GM21367 (cell line): ENCODE data around the gene HUWE1.

Source experiments
- ATAC-seq: cut with Tn5 transposase; IDR thresholded peaks from one replicate; pipeline ENCODE4 v1.9.1; 2021; ENCODE audit not compliant: unreplicated experiment

The HUWE1 gene

DNA sequence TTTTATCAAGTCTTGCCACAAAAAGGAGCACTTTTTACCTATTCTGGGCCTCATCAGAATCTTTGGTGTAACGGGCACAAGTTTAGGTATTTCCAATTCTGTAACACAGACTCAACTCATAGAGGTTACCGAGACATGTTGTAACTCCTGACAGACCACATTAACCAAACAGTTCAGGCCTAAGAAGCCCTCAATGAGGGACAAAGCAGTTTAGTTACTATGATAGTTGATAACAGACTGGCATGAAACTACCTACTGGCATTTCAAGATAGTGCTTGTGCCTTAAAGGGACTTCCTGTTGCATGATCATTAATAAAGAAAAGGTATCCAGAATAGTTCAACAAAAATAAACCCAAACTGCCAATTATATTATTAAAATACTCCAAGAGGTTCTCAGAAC lies 64.1 kb downstream of the HUWE1 start:
- ATAC-seq = no peak

DNA sequence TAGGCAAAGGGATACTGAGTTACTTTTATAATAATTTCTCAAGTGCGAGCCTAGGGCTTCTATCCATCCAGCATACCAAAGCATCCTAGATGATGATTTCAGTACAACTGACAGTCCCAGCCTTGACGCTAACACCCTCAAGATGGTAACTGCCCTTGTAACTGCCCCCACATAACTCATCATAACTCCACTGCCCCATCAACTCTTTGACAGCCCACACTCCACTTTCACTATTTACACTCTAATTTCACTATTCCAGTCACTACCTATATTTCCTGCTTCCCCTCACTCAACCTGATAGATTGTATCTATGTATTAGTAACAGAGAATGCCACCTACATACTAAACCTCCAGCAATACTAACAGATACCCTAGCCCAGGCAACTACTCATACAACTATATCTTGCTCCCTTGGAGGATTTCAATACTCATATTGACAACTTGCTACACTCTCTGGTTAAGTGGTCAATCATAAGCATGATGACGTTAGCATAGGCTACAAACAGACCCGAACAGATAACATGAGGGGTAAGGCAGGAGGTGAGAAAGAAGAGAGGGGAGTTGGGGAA lies 65.0 kb downstream of the HUWE1 start:
- ATAC-seq = no peak

DNA sequence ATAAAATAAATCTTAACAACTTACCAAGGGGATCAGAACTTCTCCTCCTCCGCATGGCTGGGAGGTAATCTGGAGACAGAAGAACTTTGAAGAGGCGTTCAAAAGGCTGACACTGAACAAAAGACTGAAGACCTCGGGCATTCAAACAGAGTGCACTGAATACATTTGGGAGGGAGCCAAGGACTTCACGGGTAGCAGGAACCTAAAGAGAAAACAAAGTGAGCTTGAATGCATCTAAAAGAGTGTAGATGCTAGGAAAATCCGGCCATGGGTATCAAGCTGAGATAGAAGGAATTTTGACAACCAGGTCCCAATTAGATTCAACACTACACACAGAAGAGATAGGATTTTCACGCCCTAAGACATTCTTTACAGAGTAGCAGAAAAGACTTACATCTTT lies 69.6 kb downstream of the HUWE1 start:
- no peak for ATAC-seq

DNA sequence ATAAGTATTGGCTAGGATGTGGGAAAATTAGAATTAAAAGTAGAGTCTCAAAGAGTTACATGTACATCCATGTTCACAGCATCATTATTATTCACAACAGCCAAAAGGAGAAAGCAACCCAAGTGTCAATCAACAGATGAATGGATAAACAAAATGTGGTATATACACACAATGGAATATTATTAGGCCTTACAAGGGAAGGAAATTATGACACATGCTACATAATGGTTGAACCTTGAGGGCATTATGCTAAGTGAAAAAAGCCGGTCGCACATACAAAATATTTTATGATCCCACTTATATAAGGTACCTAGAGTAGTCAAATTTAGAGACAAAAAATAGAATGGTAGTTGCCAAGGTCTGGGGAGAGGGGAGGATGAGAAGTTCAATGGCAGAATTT lies 80.1 kb downstream of the HUWE1 start:
- no peak for ATAC-seq

DNA sequence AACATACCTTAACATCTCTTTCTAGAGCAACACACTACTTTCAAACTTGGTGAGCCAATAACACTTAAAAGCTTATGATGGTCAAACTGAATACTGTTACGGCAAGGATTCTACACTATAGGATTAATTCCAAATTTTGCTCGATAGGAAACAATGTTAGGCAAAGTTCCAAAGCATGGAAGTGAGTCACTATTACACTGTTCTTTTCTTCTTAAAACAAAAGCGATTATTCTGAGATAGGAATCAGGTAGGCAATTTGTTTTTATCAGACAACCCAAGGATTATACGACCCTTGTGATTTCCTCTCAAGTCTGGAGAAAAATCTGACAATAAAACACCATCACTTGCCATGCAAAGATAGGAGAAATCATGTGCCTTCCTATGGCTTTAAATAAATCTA lies 81.5 kb downstream of the HUWE1 start:
- ATAC-seq = no peak

DNA sequence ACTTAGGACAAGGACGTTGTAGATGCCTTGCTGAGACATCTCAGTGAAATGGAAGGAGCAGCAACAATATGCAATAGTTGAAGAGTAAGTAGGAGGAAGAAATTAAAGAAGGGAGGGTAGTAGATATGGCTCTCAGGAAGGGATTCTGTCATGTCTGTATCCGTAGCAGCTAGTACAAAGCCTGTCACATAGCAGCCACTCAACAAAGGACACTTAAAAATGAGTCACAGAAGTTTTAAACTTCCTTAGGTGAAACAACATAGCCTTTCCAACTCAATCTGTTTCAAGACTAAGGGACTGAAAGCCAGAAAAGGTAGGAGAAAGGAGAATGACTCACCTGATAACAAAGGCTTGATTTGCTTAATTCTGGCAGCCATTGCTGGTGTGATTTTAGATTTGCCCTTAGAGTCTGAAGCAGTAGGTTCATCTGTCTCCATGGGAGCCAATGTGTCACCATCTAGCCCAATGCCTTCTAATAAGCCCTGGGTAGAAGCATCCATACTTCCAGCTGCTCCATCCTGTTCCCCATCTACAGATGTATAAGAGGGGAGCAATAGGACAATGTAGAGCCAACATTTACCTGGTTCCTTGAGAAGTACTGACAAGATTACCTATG lies 86.6 kb downstream of the HUWE1 start:
- ATAC-seq = no peak

DNA sequence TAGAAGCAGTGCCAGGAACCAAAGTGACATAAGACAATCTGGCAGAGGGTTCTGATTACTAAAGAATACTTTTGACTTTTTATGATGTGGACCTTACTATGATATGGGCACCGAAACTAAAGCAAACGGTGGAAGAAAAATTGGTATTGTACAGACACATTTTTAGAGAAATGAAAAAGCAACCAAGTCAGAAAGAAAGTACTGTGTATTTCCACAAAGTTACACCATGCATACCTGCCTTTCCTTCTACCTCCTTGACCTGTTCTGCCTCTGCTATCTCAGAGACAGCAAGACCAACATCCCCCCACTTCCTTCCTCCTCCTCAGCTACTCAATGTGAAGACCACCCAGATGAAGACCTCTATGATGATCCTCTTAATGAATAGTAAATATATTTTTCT lies 88.3 kb downstream of the HUWE1 start:
- no peak for ATAC-seq

DNA sequence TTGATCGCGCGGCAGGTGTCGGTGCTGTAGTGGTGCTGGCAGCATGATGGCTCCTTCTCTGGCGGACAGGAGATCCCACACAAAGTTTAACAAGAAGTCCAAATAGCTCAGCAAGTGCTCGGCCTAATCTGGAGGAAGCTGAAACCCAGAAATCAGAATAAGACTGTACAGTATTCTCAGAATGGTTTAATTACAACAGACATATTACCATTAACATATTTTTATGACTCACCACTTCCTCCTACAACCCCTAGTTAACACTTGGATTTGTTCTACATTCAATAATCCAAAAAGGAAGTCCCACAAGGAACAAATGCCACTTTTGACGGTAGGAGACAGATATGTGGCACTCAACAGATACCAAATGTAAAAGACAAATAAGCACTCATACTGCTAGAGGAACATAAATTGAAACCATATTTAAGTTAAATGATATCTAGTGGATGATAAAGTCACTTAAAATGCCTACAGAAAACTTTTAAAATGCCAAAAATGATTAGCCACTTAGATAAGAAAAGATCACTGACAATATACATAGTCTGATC lies 91.2 kb downstream of the HUWE1 start:
- ATAC-seq = no peak

DNA sequence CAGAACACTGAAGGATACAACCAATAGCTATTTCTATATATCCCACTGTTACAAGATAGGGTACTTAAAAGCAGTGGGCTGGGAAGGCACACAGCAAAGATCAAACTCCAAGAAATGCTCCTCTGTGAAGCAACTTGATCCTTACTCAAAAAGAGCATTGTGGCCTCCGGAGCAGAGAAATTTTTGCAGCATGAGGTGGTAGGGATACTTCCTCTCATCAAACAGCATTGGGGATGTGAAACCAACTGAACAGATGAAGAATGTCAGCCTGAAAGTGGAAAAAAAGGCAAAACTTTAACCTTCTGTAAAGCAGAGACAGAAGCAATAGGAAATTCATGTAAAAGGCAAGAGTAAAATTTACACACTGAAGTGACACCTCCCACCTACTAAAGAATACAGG lies 92.2 kb downstream of the HUWE1 start:
- no peak for ATAC-seq

DNA sequence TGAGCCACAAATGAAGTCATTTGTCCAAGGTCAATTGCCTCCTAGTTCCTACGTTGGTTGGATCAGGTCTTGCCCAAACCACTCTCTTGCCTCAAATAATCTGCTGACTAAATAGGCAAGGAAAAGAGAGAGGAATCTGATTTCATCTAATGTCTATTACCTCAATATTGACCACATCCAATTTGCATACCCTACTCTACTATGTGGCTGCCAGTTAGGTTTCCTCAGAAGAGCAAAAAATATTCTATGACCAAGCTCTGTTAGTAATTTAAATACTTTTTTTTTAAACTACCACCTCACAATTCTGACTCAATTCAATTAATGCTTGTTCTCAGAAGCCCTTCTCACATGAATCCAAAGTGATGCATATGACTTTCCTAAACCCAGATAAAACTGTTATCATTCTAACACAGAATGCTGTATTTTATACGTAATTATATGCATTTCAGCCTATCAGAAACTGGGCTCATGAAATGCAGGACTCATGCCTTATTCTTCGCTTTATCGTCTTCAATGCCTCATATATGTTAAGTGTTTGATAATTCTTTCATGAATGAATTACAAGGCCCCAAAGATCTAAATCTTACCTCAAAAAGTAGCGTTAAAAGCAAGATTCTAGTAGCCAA lies 98.6 kb downstream of the HUWE1 start:
- no peak for ATAC-seq

DNA sequence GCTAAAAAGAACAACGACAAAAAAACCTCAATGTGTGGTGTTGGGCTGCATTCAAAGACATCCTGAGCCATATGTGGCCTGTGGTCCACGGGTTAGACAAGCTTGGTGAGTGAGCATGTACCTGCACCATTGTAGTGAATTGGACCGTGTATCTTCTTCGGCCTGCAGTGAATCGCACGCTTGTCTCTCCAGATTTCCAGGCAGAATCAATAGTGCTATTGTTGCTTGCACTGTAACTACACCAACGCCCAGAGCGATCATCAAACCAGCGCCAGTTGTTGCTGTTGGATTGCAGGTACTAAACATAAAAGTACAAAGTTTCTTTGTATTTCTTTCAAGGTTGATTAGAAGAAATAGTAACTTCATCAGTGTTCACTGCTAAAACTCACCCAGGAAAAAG lies 101.6 kb downstream of the HUWE1 start:
- ATAC-seq = no peak

DNA sequence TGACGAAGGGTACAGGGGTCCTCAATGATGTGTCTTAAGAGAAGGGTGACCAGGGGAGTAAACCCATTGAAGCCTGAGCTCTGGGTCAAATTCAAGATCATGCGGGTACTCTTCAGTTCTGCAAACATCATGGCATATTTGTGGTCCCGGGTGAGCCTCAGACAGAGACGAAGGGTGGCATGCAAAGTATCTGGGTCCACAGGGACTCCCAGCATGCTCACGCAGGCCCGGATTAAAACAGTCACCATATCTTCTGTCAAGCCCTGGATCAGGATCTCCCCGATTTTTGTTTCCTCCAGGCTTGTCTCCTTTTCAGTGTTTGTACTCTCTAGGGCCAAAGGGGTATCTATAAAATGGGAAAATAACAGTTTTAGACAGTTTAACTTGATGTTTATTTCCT lies 102.9 kb downstream of the HUWE1 start:
- ATAC-seq = no peak

DNA sequence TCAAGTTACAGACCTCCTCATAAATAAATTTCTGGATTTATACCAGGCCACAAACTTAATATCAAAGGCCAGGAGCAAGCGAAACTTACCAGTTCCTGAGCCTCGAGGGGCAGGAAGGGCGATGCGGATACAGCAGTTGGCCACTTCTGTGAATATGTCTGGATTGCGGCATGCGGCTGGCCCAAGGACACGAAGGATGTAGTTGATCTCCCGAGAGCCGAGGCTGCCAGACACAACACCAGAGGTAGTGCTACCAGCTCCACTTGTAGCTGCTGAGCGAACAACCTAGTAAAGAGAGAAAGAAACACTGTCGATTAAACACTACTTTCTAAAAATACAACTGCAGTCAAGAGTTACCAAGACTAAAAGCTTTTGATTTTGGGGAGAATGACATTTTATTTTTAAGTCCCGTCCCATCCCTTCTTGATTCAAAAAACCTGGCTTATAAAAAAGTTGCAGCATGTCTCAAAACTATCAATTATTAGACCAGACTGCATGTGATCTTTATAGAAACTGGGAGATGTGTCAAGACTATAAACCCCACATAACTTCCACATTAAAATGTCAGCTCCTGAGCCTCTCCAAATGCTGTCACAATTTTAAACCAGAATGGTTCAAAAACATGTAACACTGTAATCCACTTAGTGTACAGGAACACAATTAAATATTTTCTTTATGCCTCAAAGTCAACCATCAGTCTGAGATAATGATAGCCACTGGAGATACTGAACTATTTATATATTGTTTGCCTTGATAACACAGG lies 105.6 kb downstream of the HUWE1 start:
- no peak for ATAC-seq

DNA sequence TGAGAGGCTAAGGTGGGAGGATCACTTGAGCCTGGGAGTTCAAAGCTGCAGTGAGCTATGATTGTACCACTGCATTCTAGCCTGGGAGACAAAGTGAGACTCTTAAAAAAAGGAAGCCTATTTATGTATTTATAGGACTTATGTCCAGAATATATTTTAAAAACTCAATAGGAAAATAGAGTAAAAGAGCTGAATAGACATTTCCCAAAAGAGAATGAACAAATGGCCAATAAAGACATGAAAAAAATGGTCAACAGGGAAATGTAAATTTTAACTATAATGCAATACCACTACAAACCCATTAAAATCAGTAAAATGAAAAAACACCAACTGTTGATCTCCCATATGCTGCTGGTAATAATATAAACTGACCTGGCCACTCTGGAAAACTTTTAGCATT lies 115.0 kb downstream of the HUWE1 start:
- no peak for ATAC-seq

DNA sequence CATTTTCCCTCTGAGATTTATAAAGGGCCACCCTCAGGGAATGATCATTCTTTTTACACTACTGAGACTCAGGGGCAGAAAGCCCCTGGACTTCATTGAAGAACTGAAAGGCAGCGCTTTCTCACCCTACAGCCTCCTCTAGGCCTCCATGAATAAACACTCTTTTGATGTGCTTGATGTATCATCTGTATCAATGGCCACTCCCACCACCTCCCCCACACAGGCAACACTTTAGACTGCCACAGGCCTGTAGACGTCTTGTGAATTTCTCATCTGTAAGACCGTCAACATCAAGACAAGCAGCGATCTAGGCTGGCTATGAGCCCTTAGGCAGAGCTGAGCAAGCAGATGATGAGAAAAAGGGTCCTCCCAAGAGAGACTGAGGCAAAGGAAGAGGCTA lies 123.2 kb downstream of the HUWE1 start:
- ATAC-seq = no peak

DNA sequence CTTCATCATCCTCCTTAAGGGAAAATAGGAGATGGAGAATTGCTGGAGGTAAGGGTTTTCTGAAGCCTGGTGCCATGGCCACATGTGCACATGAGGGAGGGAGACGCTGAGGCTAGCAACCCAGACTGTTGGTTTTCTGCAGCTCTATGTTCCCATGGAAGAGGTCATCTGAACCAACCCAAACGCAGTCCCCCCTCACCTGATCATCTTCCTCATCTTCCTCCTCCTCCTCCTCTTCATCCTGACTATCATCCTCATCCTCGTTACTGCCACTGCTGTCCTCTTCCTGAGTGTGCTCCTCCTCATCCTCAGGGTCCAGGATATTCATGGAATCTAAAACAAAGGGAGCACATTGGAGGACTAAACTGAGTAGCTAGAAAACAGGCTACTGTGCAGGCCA lies 124.6 kb downstream of the HUWE1 start:
- ATAC-seq = no peak

DNA sequence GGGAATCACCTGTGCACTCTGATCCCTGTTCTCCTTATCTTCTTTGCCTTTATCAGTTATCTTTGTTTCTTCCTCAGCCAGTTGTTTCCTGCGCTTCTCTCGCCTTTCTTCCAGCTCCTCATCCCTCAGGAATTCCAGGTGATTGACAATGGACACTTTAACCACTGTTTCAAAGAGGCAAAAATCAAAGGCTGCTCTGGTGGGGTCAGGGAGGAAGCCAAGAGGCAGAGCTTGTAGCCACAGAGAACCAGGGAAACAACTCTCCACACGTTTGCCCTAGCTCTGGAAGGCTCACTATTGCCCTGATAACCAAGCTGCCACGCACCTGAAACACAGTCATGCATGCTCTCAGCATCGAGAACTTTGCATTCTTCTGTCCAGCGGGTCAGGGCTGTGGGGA lies 127.9 kb downstream of the HUWE1 start:
- no peak for ATAC-seq

DNA sequence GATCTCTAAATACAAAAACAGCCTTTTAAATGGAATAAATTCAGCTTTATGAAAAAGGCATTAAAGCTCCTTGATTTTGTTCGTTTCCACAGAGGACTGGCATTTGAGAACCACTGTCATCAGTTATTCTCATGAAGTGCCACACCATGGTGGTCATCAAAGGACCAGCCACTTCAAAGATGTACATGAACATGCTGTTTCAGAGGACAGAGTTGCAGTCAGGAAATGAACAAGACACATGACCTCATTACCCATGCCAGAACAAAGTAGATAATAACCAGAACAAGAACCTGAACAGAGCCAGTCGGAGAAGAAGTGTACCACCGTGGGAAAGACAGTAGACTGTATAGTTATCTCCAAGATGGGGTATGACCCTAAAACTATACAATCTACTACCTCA lies 129.7 kb downstream of the HUWE1 start:
- no peak for ATAC-seq

DNA sequence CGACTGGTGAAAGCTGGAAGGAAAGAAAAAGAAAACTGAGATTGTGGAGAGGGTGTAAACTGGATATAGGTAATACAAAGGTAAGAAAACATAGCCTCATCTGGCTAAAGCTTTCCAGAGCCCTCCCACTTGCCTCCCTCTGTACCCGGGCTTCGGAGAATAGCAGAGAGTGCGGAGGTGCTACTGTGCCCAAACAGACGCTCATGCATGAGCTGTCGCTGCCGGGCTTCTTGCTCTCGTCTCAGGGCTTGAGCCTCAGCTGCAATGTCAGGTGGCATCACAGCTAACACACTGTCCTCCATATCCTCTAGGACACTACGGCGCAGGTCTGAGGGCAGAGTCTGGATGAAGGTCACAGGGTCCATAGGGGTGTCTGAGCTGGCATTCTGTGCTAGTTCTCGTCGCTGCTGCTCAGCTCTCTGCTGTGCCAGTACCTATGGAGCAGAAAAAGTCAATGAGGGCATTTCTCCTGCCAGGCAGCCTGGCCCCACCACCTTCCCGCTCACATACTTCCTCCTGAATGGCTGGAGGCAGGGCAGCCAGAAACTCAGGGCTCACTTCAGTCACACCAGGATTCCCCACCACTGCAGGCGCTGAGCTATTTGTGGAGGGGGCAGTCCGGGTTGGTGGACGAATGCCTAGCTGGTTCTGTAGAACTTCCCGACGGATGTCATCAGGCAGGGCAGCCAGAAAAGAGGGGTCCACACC lies 135.6 kb downstream of the HUWE1 start:
- no peak for ATAC-seq

DNA sequence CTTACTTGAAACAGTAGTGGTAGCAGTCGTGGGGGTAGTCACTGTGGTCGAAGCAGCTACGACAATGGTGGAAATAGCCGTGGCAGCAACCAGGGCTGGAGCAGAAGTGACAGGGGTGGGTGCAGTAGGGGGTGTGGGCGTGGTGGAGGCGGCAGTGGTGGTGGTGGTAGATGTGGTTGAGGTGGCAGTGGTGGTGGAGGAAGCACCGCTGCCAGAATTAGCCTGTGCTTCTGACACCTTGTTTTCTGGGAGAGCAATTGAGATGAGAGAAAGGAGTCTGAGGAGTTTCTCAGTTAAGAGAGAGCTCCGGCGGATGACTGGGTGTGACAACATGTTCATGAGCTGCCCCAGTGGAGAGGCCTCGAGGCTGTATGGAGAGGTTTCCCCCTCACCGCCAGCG lies 138.9 kb downstream of the HUWE1 start:
- no peak for ATAC-seq

DNA sequence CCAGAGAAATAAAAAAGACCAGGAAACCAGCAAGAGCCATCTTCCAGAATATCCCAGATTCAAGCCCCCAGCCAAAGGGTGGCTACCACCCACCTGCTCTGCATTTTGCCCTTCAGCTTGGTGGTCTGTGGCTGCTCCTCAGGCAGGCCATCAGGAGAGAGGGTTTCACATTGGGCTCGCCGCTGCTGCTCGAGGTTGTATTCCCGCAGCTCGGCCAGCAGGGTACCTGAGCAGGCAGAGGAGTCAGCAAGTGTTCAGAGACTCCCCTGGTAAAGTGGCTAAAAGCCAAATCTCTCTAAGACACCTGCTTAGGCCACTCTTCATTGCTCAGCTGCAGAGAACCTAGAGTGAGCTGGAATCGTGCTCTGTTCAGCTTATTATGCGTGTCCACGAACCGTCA lies 141.6 kb downstream of the HUWE1 start:
- ATAC-seq = no peak
